GM19324 (cell line): ENCODE data around the gene SEC14L5.

Experiments
- ATAC-seq: cut with Tn5 transposase; IDR thresholded peaks from one replicate; pipeline ENCODE4 v1.9.1; 2021; ENCODE audit warnings: mild to moderate bottlenecking, moderate library complexity; ENCODE audit not compliant: unreplicated experiment, low FRiP score

SEC14L5 gene

GRCh38 chr16:4981473-4981872, 23.3 kb downstream of the SEC14L5 start:
- no peak for ATAC-seq

GRCh38 chr16:4982056-4982867, 24.1 kb downstream of the SEC14L5 start:
- no peak for ATAC-seq

- no peak for ATAC-seq
Measured at GRCh38 chr16:4984174-4984990, 26.3 kb downstream of the SEC14L5 start.

- no peak for ATAC-seq
Measured at GRCh38 chr16:4987250-4987579, 29.1 kb downstream of the SEC14L5 start.

- no peak for ATAC-seq
Measured at GRCh38 chr16:4987580-4988374, 29.6 kb downstream of the SEC14L5 start.

GRCh38 chr16:4988647-4989046, 30.5 kb downstream of the SEC14L5 start:
- ATAC-seq, result no peak

GRCh38 chr16:4989391-4990006, 31.4 kb downstream of the SEC14L5 start:
- ATAC-seq, result no peak

- ATAC-seq, result no peak
Measured at GRCh38 chr16:4990415-4990814, 32.3 kb downstream of the SEC14L5 start.

GRCh38 chr16:4991754-4992153, 33.6 kb downstream of the SEC14L5 start:
- no peak for ATAC-seq

GRCh38 chr16:4994719-4995434, 36.7 kb downstream of the SEC14L5 start:
- no peak for ATAC-seq

- no peak for ATAC-seq
Measured at GRCh38 chr16:5000573-5001001, 42.5 kb downstream of the SEC14L5 start.

- ATAC-seq, result no peak
Measured at GRCh38 chr16:5001571-5001970, 43.4 kb downstream of the SEC14L5 start.

- no peak for ATAC-seq
Measured at GRCh38 chr16:5001986-5002385, 43.9 kb downstream of the SEC14L5 start.

GRCh38 chr16:5002699-5003143, 44.6 kb downstream of the SEC14L5 start:
- ATAC-seq, result no peak

GRCh38 chr16:5003211-5003610, 45.1 kb downstream of the SEC14L5 start:
- no peak for ATAC-seq

- ATAC-seq, result no peak
Measured at GRCh38 chr16:5003828-5004227, 45.7 kb downstream of the SEC14L5 start.

GRCh38 chr16:5004311-5004710, 46.2 kb downstream of the SEC14L5 start:
- no peak for ATAC-seq

GRCh38 chr16:5005916-5006315, 47.8 kb downstream of the SEC14L5 start:
- ATAC-seq, result no peak

GRCh38 chr16:5006348-5007193, 48.4 kb downstream of the SEC14L5 start:
- no peak for ATAC-seq
